Tibial nerve (tissue), 4 donors: ENCODE data around the gene RNF7.

Source experiments
- CTCF ChIP-seq, 5 experiments: fragments of 200-600 bp in 3 of 5; fragments of 450-650 bp in 2 of 5; sonication (generic) in 3 of 5; IDR thresholded peaks; one replicate each; pipeline ENCODE4 v1.5.1; 2016 to 2019; ENCODE audit warnings: antibody characterized with exemption in 5 of 5, mild to moderate bottlenecking in 3 of 5, moderate library complexity in 2 of 5
- EP300 ChIP-seq, 2 donors: sonication (generic); formaldehyde crosslinking; IDR thresholded peaks; one replicate each; pipeline ENCODE4 v1.6.1; 2017; ENCODE audit warnings: antibody characterized with exemption in 2 of 2, mild to moderate bottlenecking in 1 of 2
- POLR2A ChIP-seq, 2 donors: fragments of 450-650 bp; IDR thresholded peaks; one replicate each; pipeline ENCODE4 v1.6.1; 2017; ENCODE audit warnings: antibody characterized with exemption in 2 of 2, mild to moderate bottlenecking in 2 of 2, moderate library complexity in 2 of 2

GRCh38 chr3:141735176-141735575 lies 2.9 kb upstream of the RNF7 start:
- TF ChIP-seq CTCF (IDR thresholded peaks at IDR 0.05) (no peak), POLR2A (IDR thresholded peaks at IDR 0.05) (no peak), EP300 (IDR thresholded peaks at IDR 0.05) (no peak)
